Erythroblast (primary cell): ENCODE measurements around the gene SH2D3C.

Experiments
- DNase-seq, 2 experiments: peaks; one replicate each; lab custom pipeline; 2025; lab: John Stamatoyannopoulos, UW
- GATA1 ChIP-seq: IDR thresholded peaks from 2 replicates; pipeline ENCODE4 v1.6.1; 2011; ENCODE audit warnings: low read depth, mild to moderate bottlenecking, control low read depth, low read length, moderate library complexity
- POLR2A ChIP-seq: IDR thresholded peaks from 2 replicates; pipeline ENCODE4 v1.6.1; 2011; ENCODE audit warnings: mild to moderate bottlenecking, low read length

Gene SH2D3C

GRCh38 chr9:127778280-127779135 lies at the start of gene SH2D3C:
TSS of gene SH2D3C (minus strand) at chr9:127778666. CDS start at chr9:127778627, 39 bp downstream.
- DNase-seq, result peak in 1 of 2 experiments; percentile 48
- TF ChIP-seq POLR2A (no peak), GATA1 (no peak)

- TF ChIP-seq GATA1 (no peak), POLR2A (no peak)
- DNase-seq, result no peak
Observed at GRCh38 chr9:127826253-127826913, 47.9 kb upstream of the SH2D3C start.

GRCh38 chr9:127825319-127826051 lies 47.0 kb upstream of the SH2D3C start:
- TF ChIP-seq POLR2A (no peak), GATA1 (no peak)

GRCh38 chr9:127822108-127822507 lies 43.6 kb upstream of the SH2D3C start:
- TF ChIP-seq POLR2A, result no peak
- no peak for TF ChIP-seq GATA1
- DNase-seq, result no peak

More at GRCh38 chr9:127825319-127826051, 47.0 kb upstream of the SH2D3C start:
- peak; percentile 30 to 50 for DNase-seq

GRCh38 chr9:127818574-127818973 lies 40.1 kb upstream of the SH2D3C start:
- TF ChIP-seq GATA1 (no peak), POLR2A (no peak)
- DNase-seq, result no peak

- no peak for DNase-seq
- TF ChIP-seq GATA1 (no peak), POLR2A (no peak)
Observed at GRCh38 chr9:127817881-127818434, 39.5 kb upstream of the SH2D3C start.

- DNase-seq, result no peak
- no peak for TF ChIP-seq GATA1
- TF ChIP-seq POLR2A, result no peak
Observed at GRCh38 chr9:127816728-127817127, 38.3 kb upstream of the SH2D3C start.

GRCh38 chr9:127816362-127816725 lies 37.9 kb upstream of the SH2D3C start:
- DNase-seq, result no peak
- TF ChIP-seq GATA1, result no peak
- no peak for TF ChIP-seq POLR2A

- DNase-seq, result no peak
- TF ChIP-seq POLR2A, result no peak
- no peak for TF ChIP-seq GATA1
Observed at GRCh38 chr9:127815512-127816361, 37.3 kb upstream of the SH2D3C start.

- TF ChIP-seq GATA1, result no peak
- no peak for TF ChIP-seq POLR2A
Observed at GRCh38 chr9:127814619-127815511, 36.4 kb upstream of the SH2D3C start.

GRCh38 chr9:127813686-127814226 lies 35.3 kb upstream of the SH2D3C start:
- TF ChIP-seq GATA1 (no peak), POLR2A (no peak)
- no peak for DNase-seq

More at GRCh38 chr9:127814619-127815511, 36.4 kb upstream of the SH2D3C start:
- DNase-seq, result no peak
